ENCODE results near the gene ISLR.

Gene ISLR, protein sequence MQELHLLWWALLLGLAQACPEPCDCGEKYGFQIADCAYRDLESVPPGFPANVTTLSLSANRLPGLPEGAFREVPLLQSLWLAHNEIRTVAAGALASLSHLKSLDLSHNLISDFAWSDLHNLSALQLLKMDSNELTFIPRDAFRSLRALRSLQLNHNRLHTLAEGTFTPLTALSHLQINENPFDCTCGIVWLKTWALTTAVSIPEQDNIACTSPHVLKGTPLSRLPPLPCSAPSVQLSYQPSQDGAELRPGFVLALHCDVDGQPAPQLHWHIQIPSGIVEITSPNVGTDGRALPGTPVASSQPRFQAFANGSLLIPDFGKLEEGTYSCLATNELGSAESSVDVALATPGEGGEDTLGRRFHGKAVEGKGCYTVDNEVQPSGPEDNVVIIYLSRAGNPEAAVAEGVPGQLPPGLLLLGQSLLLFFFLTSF

DNA sequence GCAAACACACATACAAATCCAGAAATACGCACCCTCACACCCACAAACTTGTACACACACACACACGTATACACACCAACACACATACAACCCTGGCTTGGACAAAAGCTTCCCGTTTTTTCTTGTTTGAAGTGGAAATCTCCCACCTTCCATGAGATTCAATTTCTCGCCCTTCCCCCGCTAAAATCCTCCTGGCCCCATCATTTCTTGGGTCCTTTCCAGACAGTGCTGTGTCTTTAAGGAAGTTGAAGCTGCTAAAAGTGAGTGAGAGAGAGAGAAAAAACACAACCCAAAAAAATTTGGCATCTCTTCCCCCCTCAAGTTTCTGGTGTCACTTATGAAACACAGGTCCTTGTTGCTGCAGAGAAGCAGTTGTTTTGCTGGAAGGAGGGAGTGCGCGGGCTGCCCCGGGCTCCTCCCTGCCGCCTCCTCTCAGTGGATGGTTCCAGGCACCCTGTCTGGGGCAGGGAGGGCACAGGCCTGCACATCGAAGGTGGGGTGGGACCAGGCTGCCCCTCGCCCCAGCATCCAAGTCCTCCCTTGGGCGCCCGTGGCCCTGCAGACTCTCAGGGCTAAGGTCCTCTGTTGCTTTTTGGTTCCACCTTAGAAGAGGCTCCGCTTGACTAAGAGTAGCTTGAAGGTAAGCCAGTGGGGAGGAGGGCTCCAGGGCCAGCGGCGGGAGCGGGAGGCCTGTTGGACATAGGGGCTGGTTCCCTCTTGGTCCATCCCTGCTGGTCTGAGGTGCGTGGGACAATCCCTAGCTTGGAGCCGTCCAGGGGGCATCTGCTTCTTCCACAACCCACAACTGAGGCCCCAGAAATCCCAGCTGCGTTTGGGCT is at the start of gene ISLR:
Gene ISLR, plus strand, starts transcription at position 331 of the 839 bp plus-strand sequence. CDS start 1,149 bp downstream, outside the sequence.
- DNase-seq (ENCODE audit: low spot score) = no peak

DNA sequence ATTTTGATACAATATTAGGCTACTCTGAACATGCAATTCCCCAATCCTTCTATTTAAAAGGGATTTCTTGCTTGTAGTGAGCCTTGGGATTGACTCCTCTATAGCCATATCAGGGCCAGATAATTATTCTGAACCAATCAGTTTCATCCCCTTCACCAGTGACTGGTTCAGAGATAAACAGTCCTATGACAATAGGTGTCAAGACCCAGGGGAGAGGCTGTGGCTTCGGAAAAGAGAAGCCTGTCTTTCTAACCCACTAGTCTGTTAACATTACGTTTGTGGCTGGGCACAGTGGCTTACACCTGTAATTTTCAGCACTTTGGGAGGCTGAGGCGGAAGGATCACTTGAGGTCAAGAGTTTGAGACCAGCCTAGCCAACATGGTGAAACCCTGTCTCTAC is 49.3 kb upstream of the ISLR start:
- no peak for DNase-seq (ENCODE audit: low spot score)

- no peak for DNase-seq (ENCODE audit: low spot score)
Measured at GRCh38 chr15:74124759-74125158, 48.8 kb upstream of the ISLR start.

DNA sequence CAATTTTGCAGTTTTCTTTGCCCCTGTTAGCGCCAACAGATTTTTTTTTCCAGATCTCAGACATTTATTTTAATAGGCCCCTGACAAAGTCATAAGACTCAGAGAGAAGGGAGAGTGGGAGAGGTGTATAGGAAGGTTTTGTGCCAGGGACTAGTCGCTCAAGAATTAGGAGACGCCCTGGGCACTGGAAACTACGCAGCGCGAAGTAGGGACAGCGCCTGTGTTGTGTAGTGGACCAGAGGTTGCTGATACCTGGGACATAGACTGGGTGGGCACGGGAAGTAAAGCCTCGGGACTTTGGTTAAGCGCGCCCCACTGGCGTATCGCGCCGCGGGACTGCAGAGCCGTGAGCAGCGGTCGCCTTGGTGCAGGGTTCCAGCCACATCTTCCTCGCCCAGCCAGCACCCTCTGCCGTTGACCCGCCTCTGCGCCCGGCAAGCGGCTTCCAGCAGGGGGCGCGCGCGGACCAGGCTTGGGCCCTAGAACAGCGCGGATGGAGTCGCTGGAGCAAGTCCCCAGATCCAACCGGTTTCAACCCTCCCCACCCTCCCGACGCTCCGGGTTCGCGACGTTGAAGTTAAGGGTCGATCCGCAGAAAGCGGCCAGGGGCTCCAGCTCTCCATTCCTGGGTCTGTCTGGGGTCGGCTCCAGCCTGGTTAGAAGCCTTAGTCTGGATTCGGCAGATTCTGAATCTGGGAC is 46.1 kb upstream of the ISLR start:
- peak; percentile 89 for DNase-seq (ENCODE audit: low spot score)

GRCh38 chr15:74127954-74128784 is 45.3 kb upstream of the ISLR start:
- no peak for DNase-seq (ENCODE audit: low spot score)

GRCh38 chr15:74128785-74129585 is 44.5 kb upstream of the ISLR start:
- no peak for DNase-seq (ENCODE audit: low spot score)

DNA sequence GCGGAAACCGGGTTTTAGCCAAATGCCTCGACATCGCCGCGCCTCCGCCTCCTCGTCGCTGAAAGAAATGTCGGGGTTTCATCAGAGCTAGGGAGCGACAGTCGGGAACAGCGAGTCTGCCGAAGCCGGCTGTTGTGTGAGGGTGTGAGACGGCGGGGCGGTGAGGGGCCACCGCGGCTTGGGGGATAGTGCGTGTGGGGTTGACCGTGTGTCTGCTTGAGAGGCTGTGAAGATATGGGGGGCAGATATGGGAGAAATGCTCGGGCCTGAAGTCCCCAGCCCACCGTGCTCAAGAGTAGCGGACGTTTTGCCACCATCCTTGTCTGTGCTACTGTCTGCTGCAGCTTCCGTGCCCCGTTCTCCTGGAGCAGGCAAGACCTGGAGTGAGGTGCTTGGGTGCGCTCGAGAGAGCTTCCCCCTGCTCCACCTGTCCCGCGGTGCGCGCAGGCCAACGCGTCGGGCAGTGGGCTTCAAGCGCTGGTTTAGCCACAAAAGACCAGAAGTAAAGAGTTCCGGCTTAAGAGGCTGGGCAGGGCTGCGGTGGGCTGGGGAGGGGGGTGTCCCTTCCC is 43.8 kb upstream of the ISLR start:
- DNase-seq (ENCODE audit: low spot score) = no peak

- no peak for DNase-seq (ENCODE audit: low spot score)
Measured at GRCh38 chr15:74130155-74130848, 43.2 kb upstream of the ISLR start, which contains the start of gene ISLR2. Gene ISLR2, plus strand, starts transcription at chr15:74130586. Its CDS starts 2,169 bp downstream, at chr15:74132755.

- DNase-seq (ENCODE audit: low spot score) = no peak
Measured at GRCh38 chr15:74130849-74131627, 42.5 kb upstream of the ISLR start.

GRCh38 chr15:74131628-74132413 is 41.7 kb upstream of the ISLR start:
- DNase-seq (ENCODE audit: low spot score) = no peak

DNA sequence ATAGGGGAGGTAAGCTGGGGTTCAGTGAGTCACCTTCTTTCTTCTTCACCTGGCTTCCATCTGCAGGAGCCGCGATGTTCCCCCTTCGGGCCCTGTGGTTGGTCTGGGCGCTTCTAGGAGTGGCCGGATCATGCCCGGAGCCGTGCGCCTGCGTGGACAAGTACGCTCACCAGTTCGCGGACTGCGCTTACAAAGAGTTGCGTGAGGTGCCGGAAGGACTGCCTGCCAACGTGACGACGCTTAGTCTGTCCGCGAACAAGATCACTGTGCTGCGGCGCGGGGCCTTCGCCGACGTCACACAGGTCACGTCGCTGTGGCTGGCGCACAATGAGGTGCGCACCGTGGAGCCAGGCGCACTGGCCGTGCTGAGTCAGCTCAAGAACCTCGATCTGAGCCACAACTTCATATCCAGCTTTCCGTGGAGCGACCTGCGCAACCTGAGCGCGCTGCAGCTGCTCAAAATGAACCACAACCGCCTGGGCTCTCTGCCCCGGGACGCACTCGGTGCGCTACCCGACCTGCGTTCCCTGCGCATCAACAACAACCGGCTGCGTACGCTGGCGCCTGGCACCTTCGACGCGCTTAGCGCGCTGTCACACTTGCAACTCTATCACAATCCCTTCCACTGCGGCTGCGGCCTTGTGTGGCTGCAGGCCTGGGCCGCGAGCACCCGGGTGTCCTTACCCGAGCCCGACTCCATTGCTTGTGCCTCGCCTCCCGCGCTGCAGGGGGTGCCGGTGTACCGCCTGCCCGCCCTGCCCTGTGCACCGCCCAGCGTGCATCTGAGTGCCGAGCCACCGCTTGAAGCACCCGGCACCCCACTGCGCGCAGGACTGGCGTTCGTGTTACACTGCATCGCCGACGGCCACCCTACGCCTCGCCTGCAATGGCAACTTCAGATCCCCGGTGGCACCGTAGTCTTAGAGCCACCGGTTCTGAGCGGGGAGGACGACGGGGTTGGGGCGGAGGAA is 40.5 kb upstream of the ISLR start:
- DNase-seq (ENCODE audit: low spot score) = no peak

- no peak for DNase-seq (ENCODE audit: low spot score)
Measured at GRCh38 chr15:74133694-74134386, 39.7 kb upstream of the ISLR start.

- DNase-seq (ENCODE audit: low spot score) = peak; percentile 35
Measured at GRCh38 chr15:74134387-74135027, 39.0 kb upstream of the ISLR start.

GRCh38 chr15:74135041-74135565 is 38.4 kb upstream of the ISLR start:
- no peak for DNase-seq (ENCODE audit: low spot score)

DNA sequence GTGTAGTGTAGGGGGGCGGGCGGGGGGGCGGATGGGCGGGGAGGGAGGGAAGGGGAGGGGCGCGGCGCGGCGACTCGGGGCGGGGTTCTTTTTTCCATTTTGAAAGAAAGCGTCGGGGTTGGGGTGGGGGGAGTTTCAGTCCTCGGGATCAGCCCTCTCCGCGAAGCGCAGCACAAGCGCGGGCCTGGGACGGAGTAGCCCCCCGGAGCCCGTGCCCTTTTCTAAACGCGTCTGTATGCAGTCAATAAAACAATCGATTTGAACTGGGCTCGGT is 37.0 kb upstream of the ISLR start:
- no peak for DNase-seq (ENCODE audit: low spot score)
